Sciatic nerve (tissue), 2 donors: ENCODE data around the gene SUOX. TPM values are rescaled to one million over a fixed set of nuclear protein-coding genes. Genes with fewer than 3 reads are reported as not detected.
"Not testable (repeated sequence)": the region's sequence is repeated elsewhere in the genome, so short reads cannot be mapped to it uniquely, and the experiment has no call there.

Experiments used
- ATAC-seq: fragments of 200-7000 bp; cut with Tn5 transposase; one replicate; pipeline ENCODE4 v1.9.1; 2020; ENCODE audit warnings: mild to moderate bottlenecking, moderate library complexity
- DNase-seq: peaks from one replicate; pipeline ENCODE4 v3.0.0-alpha.2; 2020; ENCODE audit warnings: low spot score
- intact Hi-C: fragments of 100-400 bp; cut with DNase I; formaldehyde crosslinking; loops from one replicate; pipeline ENCODE4 v1.14.2; 2022
- total RNA-seq: library from RNA; stranded (reverse); fragmentation: NEBNext Ultra II Directional; extraction: Animal tissue kit (Norgen Biotek cat#: 25700); gene quantifications from one replicate; pipeline ENCODE4 v1.2.1, GENCODE V29; 2021
- donor health status: DM: no; HTN: no; CAD: no.
- donor health status: DM: no; HTN: no; CAD: no.

Gene SUOX
- total RNA-seq, 1 donor from 2014 or later: 20.3 TPM

DNA sequence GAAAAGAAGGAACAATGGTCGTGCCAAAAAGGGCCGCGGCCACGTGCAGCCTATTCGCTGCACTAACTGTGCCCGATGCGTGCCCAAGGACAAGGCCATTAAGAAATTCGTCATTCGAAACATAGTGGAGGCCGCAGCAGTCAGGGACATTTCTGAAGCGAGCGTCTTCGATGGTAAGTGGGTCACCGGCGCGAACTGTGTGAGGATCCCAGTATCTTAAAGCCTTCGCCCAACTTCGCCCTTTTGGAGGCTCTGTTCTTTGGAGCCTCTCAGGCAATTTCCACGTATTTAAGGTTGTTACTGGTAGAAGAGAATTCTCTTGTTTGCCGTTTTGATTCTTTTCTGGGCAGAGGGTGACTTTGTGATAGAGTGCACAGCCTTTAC is 45.3 kb downstream of the SUOX start:
- ATAC-seq, DNase-seq, intact Hi-C loops: not testable (repeated sequence)

DNA sequence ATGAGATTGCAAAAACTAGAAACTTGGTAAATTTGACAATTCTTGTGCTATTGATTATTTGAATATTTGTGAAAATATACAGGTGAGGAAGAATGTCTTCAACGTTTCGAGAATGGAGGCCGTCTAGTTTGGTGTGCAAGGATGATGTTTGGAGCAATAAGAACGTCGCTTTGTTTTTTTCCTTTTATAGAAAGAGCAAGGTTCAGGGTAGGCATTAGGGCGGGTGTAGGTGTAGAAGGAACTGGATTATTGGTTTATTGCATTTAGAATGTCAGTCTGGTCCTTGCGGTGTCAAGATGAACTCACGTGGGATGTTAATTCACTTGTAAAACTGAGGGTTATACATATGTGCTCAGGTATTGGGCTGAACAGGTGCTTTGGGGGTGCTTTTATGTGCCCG is 45.8 kb downstream of the SUOX start:
- DNase-seq (no peak), ATAC-seq (no peak)
- intact Hi-C loops: no loop called here

DNA sequence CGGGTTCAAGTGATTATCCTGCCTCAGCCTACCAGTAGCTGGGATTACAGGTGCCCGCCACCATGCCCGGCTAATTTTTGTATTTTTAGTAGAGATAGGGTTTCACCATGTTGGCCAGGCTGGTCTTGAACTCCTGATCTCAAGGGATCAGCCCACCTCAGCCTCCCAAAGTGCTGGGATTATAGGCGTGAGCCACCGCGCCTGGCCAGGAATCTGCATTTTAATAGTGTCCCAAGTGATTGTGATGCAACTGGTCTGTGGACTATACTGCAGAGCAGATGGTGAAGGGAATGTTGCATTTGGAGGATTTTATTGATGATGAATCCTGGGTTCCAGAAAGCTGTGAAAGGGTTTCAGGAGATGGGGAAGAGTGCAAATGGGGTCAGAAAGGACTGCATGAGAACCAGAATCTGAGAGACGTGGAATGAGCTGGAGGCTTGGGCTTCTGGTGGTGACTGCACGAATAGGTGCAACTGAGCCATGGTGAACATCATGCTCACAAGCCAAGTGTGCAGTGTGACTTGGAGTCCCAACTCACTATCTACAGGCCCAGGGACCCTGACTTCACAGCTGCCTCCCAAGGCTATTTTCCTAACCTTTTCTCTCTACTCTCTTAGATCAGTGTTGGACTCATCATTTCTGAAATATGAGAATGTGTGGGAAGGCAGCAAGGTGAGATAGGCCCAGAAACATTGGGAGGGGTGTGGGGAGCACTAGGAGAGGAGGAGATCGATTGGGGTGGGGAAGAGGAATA is 49.1 kb downstream of the SUOX start:
- DNase-seq: peak; percentile 36
- intact Hi-C loops: no loop called here
- no peak for ATAC-seq

DNA sequence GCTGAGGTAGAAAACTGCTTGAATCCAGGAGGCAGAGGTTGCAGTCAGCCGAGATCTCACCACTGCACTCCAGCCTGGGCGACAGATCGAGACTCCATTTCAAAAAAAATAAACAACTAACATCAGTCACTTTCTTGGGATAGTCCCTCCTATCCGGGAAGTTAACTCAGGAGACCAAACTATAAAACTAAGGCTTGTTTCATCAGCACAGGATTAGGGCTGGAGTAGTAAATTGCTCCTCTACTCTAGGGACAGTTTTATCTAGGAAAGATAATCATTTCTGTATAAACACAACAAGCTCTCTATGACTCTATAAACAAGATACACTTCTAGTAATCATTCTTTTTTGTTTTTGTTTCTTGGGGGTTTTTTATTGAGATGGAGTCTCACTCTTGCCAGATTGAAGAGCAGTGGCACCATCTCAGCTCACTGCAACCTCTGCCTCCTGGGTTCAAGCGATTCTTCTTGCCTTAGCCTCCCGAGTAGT is 56.4 kb downstream of the SUOX start:
- ATAC-seq: no peak
- no peak for DNase-seq
- intact Hi-C loops: no loop called here

Other genes with a start within 250 kb of the SUOX start
- 54.0 TPM for gene SARNP, start 179.6 kb upstream of the SUOX start, total RNA-seq
- 25.2 TPM for gene ORMDL2, start 179.2 kb upstream of the SUOX start, total RNA-seq
- 23.4 TPM for gene DNAJC14, start 167.7 kb upstream of the SUOX start, total RNA-seq
- gene MMP19, start 154.3 kb upstream of the SUOX start, total RNA-seq: 9.1 TPM
- 21.8 TPM for gene PYM1, start 69.4 kb upstream of the SUOX start, total RNA-seq
- gene DGKA, start 66.1 kb upstream of the SUOX start, total RNA-seq: 31.8 TPM
- gene PMEL, start 31.2 kb upstream of the SUOX start, total RNA-seq: 0.49 TPM
- gene CDK2, start 30.4 kb upstream of the SUOX start, total RNA-seq: 14.4 TPM
- gene RAB5B, start 23.2 kb upstream of the SUOX start, total RNA-seq: 143 TPM
- gene IKZF4, start 23.8 kb downstream of the SUOX start, total RNA-seq: 13.7 TPM
- gene RPS26, start 44.6 kb downstream of the SUOX start, total RNA-seq: 93.6 TPM
- gene ERBB3, start 82.9 kb downstream of the SUOX start, total RNA-seq: 159 TPM
- gene PA2G4, start 107.3 kb downstream of the SUOX start, total RNA-seq: 79.6 TPM
- gene RPL41, start 119.4 kb downstream of the SUOX start, total RNA-seq: 2,818 TPM
- gene ZC3H10, start 121.0 kb downstream of the SUOX start, total RNA-seq: 9.0 TPM
- gene ESYT1, start 131.0 kb downstream of the SUOX start, total RNA-seq: 85.9 TPM
- gene MYL6B, start 155.3 kb downstream of the SUOX start, total RNA-seq: 40.0 TPM
- 993 TPM for gene MYL6, start 161.1 kb downstream of the SUOX start, total RNA-seq
- 160 TPM for gene SMARCC2, start 192.2 kb downstream of the SUOX start, total RNA-seq
- gene RNF41, start 224.6 kb downstream of the SUOX start, total RNA-seq: 40.7 TPM
- gene NABP2, start 227.1 kb downstream of the SUOX start, total RNA-seq: 18.5 TPM
- 0.80 TPM for gene SLC39A5, start 232.8 kb downstream of the SUOX start, total RNA-seq